Measurements from ENCODE around the gene PIK3CD. TPM values are rescaled to one million over a fixed set of nuclear protein-coding genes. Genes with fewer than 3 reads are reported as not detected.

The PIK3CD gene
- total and polyA plus RNA-seq, 10 of the 15 experiments (the other 5 are each of a cell fraction or from before 2014, with no cell fraction given): 7.0 to 101 (median 51.1) TPM

GRCh38 chr1:9615316-9616063, 36.0 kb upstream of the PIK3CD start (continued):
- peak; percentile 95 to 96 (median 96) for TF ChIP-seq CTCF (IDR thresholded peaks at IDR 0.05 in 2 of 3, conservative IDR thresholded peaks at IDR 0.05 in 1 of 3; ENCODE audit: control insufficient read depth in 2 of 3, extremely low read depth in 1 of 3, insufficient read depth in 1 of 3, low read depth in 3 of 3, low read length in 3 of 3)
- TF ChIP-seq NR2C1 (IDR thresholded peaks at IDR 0.05): no peak
- TF ChIP-seq WRNIP1 (IDR thresholded peaks at IDR 0.05; ENCODE audit: borderline replicate concordance, low read depth, low read length): no peak
- no peak for TF ChIP-seq BCL11A (IDR thresholded peaks at IDR 0.05; ENCODE audit: low read depth, low read length)
- 0 out of 2 replicates have a peak, but pooled peaks have one; percentile 42 for TF ChIP-seq IRF4 (IDR thresholded peaks at IDR 0.05; ENCODE audit: low read depth, low read length)
- TF ChIP-seq MEF2B (IDR thresholded peaks at IDR 0.05; ENCODE audit: partially characterized antibody, poor library complexity, severe bottlenecking): no peak
- TF ChIP-seq RAD21 (IDR thresholded peaks at IDR 0.05; ENCODE audit: insufficient read depth, low read depth, low read length): peak; percentile 77
- TF ChIP-seq SMC3 (IDR thresholded peaks at IDR 0.05; ENCODE audit: borderline replicate concordance, low read length): peak; percentile 66; the same call in 1 of the 2 replicates
- 0 out of 2 replicates have a peak, but pooled peaks have one; percentile 39 for TF ChIP-seq YY1 (IDR thresholded peaks at IDR 0.05; ENCODE audit: low read depth, low read length)
- TF ChIP-seq ZSCAN29 (IDR thresholded peaks at IDR 0.05): no peak
- TF ChIP-seq, protein P1, sequence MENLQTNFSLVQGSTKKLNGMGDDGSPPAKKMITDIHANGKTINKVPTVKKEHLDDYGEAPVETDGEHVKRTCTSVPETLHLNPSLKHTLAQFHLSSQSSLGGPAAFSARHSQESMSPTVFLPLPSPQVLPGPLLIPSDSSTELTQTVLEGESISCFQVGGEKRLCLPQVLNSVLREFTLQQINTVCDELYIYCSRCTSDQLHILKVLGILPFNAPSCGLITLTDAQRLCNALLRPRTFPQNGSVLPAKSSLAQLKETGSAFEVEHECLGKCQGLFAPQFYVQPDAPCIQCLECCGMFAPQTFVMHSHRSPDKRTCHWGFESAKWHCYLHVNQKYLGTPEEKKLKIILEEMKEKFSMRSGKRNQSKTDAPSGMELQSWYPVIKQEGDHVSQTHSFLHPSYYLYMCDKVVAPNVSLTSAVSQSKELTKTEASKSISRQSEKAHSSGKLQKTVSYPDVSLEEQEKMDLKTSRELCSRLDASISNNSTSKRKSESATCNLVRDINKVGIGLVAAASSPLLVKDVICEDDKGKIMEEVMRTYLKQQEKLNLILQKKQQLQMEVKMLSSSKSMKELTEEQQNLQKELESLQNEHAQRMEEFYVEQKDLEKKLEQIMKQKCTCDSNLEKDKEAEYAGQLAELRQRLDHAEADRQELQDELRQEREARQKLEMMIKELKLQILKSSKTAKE (IDR thresholded peaks at IDR 0.05; ENCODE audit: low read depth, poor library complexity, severe bottlenecking): no peak
- no peak for TF ChIP-seq RFX5 (IDR thresholded peaks at IDR 0.05; ENCODE audit: low read depth, low read length)
- TF ChIP-seq USF2 (IDR thresholded peaks at IDR 0.05; ENCODE audit: borderline replicate concordance, low read depth, low read length): no peak
- no peak for TF ChIP-seq RELA (IDR thresholded peaks at IDR 0.05; ENCODE audit: borderline replicate concordance, partially characterized antibody)
- 0 out of 2 replicates have a peak, but pooled peaks have one; percentile 18 for TF ChIP-seq ZNF592 (IDR thresholded peaks at IDR 0.05)
